Suprapubic skin (tissue), 4 donors: ENCODE results near the gene IL15RA.

Source experiments
- EP300 ChIP-seq: sonication (generic); formaldehyde crosslinking; IDR thresholded peaks from one replicate; pipeline ENCODE4 v1.6.1; 2017; ENCODE audit warnings: antibody characterized with exemption
- POLR2A ChIP-seq, 2 donors: fragments of 450-650 bp; IDR thresholded peaks; one replicate each; pipeline ENCODE4 v1.6.1; 2017; ENCODE audit warnings: antibody characterized with exemption in 2 of 2, mild to moderate bottlenecking in 2 of 2, moderate library complexity in 2 of 2
- POLR2AphosphoS5 ChIP-seq, 3 donors: sonication (generic); formaldehyde crosslinking; IDR thresholded peaks; one replicate each; pipeline ENCODE4 v1.6.1; 2017; ENCODE audit warnings: antibody characterized with exemption in 3 of 3
- TF ChIP-seq, protein P1 (sequence below), 2 donors: fragments of 200-600 bp in 1 of 2; fragments of 450-650 bp in 1 of 2; sonication (generic) in 1 of 2; IDR thresholded peaks; one replicate each; pipeline ENCODE4 v1.5.1; 2016 to 2019; ENCODE audit warnings: antibody characterized with exemption in 2 of 2, mild to moderate bottlenecking in 1 of 2, moderate library complexity in 1 of 2

DNA sequence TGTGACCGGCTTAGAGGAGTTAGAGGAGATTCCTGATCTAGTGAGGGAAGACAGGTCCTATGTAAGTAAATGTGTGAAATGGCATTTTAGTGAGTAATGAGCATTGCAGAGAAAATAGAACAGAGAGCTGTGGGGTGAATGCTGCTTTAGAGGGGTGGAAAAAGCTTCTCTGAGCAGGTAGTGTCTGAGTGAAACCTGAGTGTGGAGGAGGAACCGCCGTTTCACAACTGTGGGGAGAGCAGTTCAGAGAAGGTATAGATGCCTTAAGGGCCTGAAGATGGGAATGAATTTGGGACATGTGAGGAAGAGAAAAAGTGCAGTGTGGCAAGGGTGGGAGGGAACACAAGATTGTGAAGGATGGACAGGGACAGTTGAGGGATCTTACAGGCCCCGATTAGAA is 65.7 kb downstream of the IL15RA start:
- TF ChIP-seq, protein P1, sequence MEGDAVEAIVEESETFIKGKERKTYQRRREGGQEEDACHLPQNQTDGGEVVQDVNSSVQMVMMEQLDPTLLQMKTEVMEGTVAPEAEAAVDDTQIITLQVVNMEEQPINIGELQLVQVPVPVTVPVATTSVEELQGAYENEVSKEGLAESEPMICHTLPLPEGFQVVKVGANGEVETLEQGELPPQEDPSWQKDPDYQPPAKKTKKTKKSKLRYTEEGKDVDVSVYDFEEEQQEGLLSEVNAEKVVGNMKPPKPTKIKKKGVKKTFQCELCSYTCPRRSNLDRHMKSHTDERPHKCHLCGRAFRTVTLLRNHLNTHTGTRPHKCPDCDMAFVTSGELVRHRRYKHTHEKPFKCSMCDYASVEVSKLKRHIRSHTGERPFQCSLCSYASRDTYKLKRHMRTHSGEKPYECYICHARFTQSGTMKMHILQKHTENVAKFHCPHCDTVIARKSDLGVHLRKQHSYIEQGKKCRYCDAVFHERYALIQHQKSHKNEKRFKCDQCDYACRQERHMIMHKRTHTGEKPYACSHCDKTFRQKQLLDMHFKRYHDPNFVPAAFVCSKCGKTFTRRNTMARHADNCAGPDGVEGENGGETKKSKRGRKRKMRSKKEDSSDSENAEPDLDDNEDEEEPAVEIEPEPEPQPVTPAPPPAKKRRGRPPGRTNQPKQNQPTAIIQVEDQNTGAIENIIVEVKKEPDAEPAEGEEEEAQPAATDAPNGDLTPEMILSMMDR (IDR thresholded peaks at IDR 0.05), result no peak
- no peak for TF ChIP-seq POLR2AphosphoS5 (IDR thresholded peaks at IDR 0.05)
- no peak for TF ChIP-seq EP300
- TF ChIP-seq POLR2A (IDR thresholded peaks at IDR 0.05), result no peak
